HG02938 (cell line): Measurements from ENCODE around the gene LRRC34.

Experiments used
- ATAC-seq: cut with Tn5 transposase; IDR thresholded peaks from one replicate; pipeline ENCODE4 v1.9.1; 2021; ENCODE audit warnings: mild to moderate bottlenecking, moderate library complexity; ENCODE audit not compliant: unreplicated experiment

The LRRC34 gene, protein sequence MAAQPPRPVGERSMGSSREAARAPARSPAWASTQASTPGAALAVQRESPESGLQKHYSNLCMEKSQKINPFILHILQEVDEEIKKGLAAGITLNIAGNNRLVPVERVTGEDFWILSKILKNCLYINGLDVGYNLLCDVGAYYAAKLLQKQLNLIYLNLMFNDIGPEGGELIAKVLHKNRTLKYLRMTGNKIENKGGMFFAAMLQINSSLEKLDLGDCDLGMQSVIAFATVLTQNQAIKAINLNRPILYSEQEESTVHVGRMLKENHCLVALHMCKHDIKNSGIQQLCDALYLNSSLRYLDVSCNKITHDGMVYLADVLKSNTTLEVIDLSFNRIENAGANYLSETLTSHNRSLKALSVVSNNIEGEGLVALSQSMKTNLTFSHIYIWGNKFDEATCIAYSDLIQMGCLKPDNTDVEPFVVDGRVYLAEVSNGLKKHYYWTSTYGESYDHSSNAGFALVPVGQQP

DNA sequence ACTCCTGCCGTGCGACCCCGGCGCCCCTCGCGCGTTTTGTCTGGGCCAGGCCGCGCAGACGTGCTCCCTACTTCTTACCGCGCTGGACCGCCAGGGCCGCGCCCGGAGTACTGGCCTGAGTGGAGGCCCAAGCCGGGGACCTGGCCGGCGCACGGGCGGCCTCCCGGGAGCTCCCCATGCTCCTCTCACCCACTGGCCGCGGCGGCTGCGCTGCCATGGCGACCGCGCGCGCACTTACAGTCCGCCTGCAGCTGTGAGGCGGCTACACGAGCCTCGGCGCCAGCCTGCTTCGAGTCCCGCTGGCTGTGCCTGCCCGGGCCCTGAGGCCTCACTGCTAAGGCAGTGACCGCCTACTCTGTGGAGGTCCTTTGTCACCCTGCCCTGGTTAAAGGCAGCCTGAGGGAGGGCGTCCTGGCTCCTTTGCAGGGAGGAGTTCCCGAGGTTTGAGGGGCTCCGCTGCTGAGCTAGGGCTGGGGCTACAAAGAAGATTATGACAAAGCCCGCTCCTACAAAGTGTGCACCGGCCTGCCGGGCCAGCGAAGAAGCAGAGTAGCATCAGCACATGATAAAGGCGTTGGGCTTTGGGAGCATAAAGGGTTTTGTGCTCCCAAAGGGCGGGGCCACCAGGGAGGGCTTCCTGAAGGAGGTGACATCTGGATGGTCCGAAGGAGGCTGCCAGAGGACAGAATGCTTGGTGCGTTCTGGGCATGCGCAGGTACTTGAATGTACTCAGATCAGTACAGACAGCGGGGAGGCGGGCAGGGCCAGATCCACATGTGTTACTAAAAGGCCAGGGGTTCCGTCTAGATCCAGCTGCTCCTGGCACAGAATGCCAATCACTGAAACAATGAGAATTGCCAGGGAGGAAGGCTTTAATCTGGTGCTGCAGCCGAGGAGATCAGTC lies at the start of gene LRRC34, which contains the start of gene LRRIQ4:
Gene LRRC34 (minus strand): TSS at position 573 of the 904 bp plus-strand sequence. CDS start 356 bp downstream, at position 217.
Gene LRRIQ4 (plus strand): TSS at position 539 of the 904 bp plus-strand sequence. CDS start 9,052 bp downstream, outside the sequence.
- ATAC-seq, result peak; percentile 50

DNA sequence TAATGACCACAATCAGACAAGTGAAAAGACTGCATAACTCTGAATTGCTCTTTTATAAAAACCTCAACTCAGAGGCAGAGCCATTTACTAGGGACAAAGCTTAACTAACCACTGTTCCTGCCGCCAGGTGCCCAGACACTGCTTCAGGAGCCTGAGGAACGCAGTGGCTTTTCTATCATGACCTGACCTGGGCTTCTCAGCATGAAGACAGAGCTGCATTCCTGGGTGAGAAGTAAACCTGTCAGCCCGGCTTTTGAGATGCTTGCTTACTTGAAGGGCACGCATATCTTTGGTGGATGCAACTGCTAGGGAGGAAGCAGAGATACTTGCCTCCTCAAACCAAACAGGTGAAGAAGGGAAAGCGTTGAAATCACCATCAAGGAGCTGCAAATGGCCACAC lies 49.2 kb upstream of the LRRC34 start:
- no peak for ATAC-seq

DNA sequence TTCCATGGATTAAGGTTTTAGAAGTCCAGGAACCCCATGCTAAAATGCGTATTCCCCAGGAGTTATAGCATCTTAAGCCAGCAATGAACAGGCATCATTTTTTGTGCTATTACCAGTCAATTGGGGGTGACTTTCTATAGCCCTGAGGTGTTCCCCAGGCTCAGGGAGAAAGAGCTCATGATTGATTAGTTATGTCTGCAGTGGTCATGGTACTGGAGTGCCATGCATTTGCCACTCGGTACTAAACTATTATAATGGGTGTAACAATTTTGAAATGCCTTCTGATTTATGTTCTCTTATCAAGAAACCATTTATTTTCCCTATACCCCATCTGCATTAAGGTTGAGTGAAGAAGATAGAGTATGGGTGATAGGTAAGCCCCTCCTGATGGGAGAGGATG lies 45.1 kb upstream of the LRRC34 start:
- ATAC-seq, result no peak

DNA sequence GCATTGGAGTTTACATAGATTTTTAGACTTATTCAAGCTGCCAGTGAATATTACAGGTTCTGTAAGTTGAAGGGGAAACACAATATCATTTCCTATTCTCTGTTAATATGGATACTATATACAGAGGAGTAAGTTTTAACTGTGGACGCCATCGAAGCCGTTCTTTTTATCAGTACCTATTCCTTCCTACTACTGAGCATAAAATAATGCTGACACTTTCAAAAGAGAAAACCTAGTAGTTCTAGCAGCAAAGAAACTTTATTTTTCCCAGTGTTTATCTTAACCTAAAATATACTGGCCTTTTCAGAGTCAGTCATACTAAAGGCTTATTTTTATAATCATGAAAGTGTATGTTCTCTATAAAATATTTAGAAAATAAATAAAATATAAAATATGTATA lies 42.8 kb upstream of the LRRC34 start:
- ATAC-seq, result no peak

DNA sequence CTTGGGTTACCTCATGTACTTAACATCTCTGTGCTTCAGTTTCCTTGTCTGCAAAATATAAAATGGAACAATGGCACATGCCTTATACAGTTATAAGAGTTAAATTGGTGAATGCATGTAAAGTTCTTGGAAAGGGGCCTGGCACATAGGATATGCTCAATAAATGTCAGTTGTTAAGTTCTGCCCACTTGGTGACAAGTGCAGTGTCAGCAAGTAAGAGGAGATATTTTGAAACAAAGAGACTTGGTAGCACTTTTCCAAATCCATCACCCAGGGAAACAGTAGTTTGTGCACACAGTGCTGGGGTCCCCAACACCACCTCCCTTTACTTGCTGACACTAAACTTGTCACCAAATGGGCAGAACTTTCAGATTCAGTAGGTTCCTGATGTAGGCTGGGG lies 37.9 kb upstream of the LRRC34 start:
- no peak for ATAC-seq

DNA sequence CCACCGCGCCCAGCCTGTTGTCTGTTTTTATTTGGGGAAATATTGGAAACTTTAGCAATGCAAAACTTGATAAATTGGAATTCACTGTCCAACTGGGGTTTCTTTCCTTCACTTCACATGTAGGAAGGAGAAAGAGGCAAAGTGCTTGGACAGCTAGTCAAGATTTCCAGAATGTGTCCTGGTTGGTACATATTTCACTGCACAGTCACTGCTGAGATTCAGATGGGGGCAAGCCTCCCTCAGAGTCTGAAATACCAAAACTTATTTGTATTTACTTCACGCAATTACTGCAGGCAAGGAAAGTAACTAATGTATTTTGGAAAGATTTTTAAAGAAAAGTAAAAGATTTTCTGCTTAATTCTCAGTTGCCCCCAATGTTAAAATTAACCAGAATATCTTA lies 36.0 kb upstream of the LRRC34 start:
- ATAC-seq, result no peak

DNA sequence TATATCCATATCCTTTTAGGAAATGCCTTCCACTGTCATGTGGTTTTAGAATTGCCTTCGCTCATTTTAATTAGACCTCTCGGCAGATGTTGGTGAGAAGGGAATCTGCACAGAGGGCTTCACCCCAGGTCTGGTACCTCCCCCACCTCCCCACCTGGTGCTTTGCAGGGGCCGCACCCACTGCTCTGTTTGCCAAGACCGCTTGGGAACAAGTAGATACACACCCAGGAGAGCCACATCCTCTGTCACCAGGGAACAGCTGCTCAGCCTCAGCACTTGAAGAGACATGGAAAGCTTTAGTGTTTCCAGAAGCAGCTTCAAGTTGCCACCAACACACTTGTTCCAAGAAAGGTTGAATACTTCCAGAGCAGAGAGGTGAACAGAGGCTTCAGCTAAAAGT lies 35.2 kb upstream of the LRRC34 start:
- ATAC-seq, result no peak

DNA sequence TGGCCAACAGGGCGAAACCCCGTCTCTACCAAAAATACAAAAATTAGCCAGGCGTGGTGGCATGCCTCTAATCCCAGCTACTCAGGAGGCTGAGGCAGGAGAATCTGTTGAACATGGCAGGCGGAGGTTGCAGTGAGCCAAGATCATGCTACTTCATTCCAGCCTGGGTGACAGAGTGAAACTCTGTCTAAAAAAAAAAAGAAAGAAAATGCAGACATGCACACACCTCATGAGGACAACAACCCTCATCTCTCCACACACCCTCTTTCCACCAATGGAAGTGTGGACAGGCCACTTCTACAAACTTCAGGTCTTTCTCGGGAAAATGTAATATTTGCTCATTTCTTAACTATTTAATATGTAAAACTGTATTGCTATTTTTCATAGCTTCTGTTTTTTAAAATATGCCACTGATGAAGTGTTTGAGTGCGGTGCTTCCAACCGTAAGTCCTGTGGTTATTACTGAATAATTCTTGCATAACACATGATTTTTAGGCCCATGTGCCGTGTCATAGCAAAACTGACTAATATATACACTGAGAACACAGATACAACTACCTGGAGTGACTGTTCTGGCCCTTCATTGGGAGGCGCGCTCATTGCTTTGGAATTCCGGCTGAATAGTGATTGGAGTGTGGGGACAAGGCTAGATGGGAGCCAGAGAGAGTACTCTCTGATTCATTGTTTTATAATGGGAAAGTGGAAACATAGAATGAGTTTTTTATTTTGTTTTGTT lies 33.9 kb upstream of the LRRC34 start:
- ATAC-seq, result peak; percentile 97

DNA sequence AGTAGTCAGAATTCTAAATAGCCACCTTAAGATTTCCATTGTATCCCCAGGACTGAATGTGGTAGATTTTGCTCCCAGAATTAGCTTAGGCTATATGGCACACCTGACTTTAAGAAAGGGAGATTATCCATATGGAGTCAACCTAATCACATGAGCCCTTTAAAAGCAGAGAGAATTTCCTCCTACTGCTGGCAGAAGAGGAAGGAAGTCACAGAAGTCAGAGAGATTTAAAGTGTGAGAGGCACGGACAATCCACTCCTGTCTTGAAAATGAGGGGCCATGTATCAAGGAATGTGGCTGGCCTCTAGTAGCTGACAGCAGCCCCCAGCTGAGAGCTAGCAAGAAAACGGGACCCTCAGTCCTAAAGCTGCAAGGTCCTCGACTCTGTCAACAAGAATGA lies 30.3 kb upstream of the LRRC34 start:
- ATAC-seq, result no peak

DNA sequence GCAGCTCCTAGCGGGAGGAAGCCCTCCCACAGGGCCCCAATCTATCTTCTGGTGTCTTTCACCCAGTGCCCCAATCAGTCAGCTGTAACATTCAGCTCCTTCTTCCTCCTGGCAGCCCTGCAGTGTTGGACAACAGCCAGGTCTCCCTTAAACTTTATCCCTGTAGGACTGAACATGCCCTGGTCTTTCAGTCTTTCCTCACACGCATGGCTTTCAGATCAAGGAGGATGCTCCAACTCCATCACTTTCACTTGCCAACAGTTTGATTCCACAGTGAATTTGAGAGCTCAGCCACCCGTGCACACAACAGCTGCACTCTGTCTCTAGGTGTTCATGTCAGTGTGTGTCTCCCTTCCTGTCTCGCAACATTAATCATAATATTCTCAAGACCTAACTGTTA lies 28.5 kb upstream of the LRRC34 start:
- ATAC-seq, result peak; percentile 51

DNA sequence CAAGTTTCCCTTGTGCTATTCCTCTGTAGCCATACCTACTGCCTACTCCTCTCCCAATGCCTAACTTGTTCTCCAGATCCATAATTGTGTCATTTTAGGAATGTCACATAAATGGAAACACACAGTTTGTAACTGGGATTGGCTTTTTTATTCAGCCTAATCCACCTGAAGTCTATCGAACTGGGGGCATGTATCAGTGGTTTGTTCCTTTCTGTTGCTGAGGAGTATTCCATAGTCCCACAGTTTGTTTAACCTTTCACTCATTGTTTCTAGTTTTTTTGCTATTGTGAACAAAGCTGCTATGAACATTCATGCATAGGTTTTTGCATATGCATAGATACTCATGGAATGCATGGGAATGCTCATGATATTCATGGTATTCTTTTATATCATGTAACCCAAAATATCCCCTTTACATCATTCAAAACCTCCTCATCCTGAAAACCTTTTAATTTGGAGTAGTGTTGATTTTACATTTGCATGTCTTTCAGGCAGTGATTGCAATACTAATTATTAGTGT lies 25.9 kb upstream of the LRRC34 start:
- ATAC-seq, result no peak

DNA sequence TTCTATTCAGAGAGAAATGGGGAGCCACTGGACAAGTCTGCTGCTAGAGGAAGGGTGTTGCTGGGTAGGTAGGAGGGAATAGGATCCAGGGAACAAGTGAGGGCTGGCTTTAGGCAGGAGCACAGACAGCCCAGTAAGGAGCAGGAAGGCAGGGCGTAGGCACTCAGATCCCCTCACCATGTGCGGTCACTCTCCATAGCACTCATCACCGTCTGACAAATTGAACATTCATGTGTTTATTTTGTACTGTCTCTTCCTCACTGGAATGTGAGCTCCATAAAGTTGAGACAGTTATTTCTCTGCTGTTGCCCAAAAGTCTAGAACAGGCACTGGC lies 24.2 kb upstream of the LRRC34 start:
- ATAC-seq, result no peak

DNA sequence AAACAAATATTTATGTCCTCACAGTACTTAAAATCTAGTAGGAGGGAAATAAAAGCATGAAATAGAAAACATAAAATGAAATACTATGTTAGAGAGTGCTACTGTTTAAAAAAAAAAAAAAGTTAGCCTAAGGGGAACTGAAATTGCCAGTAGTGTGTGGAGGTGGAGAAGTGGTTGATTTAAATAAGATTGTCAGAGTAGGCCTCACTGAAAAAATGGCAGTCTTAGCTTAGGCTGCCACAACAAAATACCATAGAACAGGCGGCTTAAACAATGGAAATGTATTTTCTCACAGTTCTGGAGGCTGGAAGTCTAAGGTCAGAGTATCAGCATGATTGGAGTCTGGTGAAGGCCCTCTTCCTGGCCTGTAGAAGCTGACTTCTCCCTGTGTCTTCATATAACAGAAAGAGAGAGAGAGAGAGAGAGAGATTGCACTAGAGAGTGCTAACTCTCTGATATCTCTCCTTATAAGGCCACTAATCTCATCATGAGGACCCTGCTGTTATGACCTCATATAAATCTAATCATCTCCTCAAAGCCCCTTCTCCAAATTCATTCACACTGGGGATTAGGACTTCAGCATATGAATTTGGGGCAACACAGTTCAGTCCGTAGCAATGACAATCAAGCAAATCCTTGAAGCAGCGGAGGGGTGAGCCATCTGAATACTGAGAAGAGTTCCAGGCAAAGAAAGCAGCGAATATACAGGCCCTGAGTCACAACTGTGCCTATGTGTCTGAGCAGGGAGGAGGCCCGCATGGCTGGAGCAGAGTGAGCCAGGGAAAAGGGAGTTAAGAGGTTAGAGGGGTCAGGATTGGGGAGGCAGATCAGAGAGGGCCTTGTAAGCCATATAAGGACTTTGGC lies 23.6 kb upstream of the LRRC34 start:
- peak; percentile 91 for ATAC-seq

DNA sequence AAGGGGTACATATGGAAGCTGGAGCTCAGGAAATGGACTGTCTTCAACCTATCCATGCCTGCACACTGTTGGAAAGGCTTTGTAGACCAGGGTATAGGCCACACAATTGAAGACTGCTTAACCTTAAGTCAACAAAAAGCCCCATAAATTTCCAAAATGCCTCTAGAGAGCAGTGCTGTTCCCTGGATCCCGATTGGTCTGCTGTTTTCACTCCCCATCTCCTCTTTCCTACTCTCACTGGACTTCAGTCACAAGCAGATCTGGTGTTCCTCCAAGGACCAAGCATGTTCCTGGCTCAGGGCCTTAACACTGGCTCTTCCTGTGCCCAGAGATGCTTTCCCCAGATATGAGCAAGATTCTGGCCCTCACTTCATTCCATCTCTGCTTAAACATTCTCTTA lies 22.8 kb upstream of the LRRC34 start:
- no peak for ATAC-seq

DNA sequence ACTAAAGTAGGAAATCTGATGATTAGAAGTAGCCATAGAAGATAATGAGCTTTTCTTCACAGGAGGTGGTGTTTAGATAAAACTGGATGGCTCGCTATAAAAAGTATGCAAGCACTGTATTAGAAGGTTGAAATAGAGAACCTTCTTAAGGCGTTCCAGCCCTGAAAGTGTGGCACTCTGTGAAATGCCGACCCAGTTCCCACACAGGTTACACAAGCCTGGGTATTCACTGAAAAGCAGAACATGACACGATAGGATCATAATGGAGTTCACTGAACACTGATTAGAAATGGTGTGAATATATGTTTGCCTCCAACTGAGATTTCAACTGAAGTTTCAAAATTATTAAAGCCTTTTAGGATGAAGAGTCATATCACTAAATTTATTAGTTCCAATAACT lies 15.0 kb upstream of the LRRC34 start:
- ATAC-seq, result no peak

DNA sequence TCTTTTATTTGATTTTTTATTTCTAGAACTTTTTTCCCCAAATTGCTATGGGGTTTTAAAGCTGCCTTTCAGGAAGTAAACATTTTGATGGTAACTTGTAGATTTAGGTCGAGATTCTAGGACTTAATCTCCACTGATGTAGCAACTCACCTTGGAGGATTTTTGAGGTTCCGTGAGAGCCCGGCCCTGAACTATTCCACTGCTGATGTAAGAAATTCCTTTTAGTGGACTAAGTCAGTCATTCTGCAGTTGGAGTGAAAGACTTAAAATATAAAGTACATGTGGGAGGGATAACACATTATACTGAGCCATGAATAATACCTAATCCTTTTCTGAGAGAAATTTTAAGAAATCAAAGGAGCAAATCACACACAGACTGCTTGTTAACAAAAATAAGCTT lies 12.6 kb upstream of the LRRC34 start:
- ATAC-seq, result no peak

DNA sequence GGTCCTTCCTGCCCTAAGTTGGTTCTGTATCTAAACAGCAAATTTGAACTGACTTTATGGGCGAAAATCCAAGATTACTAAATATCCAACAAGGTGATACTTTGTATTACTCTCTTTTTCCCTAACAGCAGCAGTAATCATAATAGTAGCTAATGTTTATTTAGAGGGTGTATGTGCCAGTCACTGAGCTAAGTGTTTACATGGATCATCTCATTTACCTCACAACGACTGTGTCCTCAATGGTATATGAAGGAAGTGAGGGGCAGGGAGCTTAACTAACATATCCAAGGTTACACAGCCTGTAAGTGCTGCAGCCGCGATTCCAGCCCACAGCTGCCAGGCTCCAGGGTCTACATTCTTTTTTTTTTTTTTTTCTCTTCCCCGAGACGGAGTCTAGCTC lies 10.3 kb upstream of the LRRC34 start:
- ATAC-seq, result no peak

DNA sequence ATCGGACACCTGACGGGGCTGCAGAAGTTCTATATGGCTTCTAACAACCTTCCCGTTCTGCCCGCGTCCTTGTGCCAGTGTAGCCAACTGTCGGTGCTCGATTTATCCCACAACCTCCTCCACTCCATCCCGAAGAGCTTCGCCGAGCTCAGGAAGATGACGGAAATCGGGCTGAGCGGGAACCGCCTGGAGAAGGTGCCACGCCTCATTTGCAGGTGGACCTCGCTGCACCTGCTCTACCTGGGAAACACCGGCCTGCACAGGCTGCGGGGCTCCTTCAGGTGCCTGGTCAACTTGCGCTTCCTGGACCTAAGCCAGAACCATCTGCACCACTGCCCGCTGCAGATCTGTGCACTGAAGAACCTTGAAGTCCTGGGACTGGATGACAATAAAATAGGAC lies 9.8 kb upstream of the LRRC34 start:
- no peak for ATAC-seq

DNA sequence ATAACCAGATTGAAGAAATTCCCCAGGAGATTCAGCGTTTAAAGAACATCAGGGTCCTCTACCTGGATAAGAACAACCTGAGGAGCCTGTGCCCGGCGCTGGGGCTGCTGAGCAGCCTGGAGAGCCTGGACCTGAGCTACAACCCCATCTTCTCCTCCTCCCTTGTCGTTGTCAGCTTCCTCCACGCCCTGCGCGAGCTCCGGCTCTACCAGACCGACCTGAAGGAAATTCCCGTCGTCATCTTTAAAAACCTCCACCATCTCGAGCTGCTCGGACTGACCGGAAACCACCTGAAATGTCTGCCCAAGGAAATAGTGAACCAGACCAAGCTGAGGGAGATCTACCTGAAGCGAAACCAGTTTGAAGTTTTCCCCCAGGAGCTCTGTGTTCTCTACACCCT lies 9.4 kb upstream of the LRRC34 start:
- no peak for ATAC-seq

DNA sequence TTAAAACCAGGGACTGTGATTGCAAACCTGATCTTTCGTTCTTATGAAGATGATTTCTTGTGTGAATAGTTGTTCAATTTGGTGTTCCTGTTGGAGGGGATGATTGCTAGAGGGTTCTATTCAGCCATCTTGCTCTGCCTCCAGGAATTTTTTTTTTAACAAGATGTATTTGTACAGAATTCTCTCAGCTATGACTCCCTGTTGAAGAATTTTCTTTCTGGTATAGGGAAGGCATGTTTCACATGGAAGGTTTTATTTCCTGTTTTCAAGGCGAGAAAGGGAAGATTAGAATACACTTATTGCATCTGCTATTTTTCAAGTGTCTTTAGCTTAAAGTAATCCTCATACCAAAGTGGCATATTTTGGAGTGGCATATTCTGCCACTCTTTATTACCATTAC lies 5.6 kb upstream of the LRRC34 start:
- no peak for ATAC-seq
